ENCODE data around the gene U2AF1.
"Not testable (repeated sequence)": the region's sequence is repeated elsewhere in the genome, so short reads cannot be mapped to it uniquely, and the experiment has no call there.

- TF ChIP-seq, protein P1, sequence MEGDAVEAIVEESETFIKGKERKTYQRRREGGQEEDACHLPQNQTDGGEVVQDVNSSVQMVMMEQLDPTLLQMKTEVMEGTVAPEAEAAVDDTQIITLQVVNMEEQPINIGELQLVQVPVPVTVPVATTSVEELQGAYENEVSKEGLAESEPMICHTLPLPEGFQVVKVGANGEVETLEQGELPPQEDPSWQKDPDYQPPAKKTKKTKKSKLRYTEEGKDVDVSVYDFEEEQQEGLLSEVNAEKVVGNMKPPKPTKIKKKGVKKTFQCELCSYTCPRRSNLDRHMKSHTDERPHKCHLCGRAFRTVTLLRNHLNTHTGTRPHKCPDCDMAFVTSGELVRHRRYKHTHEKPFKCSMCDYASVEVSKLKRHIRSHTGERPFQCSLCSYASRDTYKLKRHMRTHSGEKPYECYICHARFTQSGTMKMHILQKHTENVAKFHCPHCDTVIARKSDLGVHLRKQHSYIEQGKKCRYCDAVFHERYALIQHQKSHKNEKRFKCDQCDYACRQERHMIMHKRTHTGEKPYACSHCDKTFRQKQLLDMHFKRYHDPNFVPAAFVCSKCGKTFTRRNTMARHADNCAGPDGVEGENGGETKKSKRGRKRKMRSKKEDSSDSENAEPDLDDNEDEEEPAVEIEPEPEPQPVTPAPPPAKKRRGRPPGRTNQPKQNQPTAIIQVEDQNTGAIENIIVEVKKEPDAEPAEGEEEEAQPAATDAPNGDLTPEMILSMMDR (IDR thresholded peaks at IDR 0.05), result not testable (repeated sequence)
- TF ChIP-seq POLR2A (IDR thresholded peaks at IDR 0.05), result not testable (repeated sequence)
Measured at GRCh38 chr21:43101000-43101399, 6.4 kb downstream of the U2AF1 start.

All from thyroid gland (tissue), 4 donors.